Sigmoid colon (tissue), 7 donors: ENCODE measurements around the gene MKRN2OS. TPM values are rescaled to one million over a fixed set of nuclear protein-coding genes. Genes with fewer than 3 reads are reported as not detected.

Experiments used
- DNase-seq: peaks from one replicate; pipeline ENCODE4 v3.0.0-alpha.2; 2019
- H3K27ac ChIP-seq, 4 donors: fragments of 200-600 bp; sonication (generic); one replicate each; pipeline ENCODE4 v1.5.1; 2016 to 2019; ENCODE audit warnings: mild to moderate bottlenecking in 1 of 4
- H3K27me3 ChIP-seq, 3 donors: fragments of 200-600 bp; sonication (generic); one replicate each; pipeline ENCODE4 v1.5.1; 2019; ENCODE audit warnings: mild to moderate bottlenecking in 1 of 3
- H3K36me3 ChIP-seq, 4 donors: fragments of 200-600 bp; sonication (generic); one replicate each; pipeline ENCODE4 v1.5.1; 2016 to 2019
- H3K4me1 ChIP-seq, 4 donors: fragments of 200-600 bp; sonication (generic); one replicate each; pipeline ENCODE4 v1.5.1; 2017 to 2019
- H3K4me3 ChIP-seq, 4 donors: fragments of 200-600 bp; sonication (generic); one replicate each; pipeline ENCODE4 v1.5.1; 2017 to 2019; ENCODE audit warnings: mild to moderate bottlenecking in 2 of 4, moderate library complexity in 1 of 4
- H3K9me3 ChIP-seq, 4 donors: fragments of 200-600 bp in 3 of 4; sonication (generic) in 3 of 4; one replicate each; pipeline versions ENCODE4 v1.5.1 to v1.6.1; 2013 to 2019
- CTCF ChIP-seq, 4 experiments: fragments of 450-650 bp in 3 of 4; fragments of 200-600 bp in 1 of 4; IDR thresholded peaks; one replicate each; pipeline ENCODE4 v1.5.1; 2016 to 2019; ENCODE audit warnings: antibody characterized with exemption in 4 of 4, mild to moderate bottlenecking in 3 of 4, moderate library complexity in 2 of 4
- EP300 ChIP-seq, 4 donors: sonication (generic); formaldehyde crosslinking; IDR thresholded peaks; one replicate each; pipeline ENCODE4 v1.6.1; 2017; ENCODE audit warnings: antibody characterized with exemption in 4 of 4
- POLR2A ChIP-seq, 2 donors: fragments of 450-650 bp; IDR thresholded peaks; one replicate each; pipeline ENCODE4 v1.6.1; 2016; ENCODE audit warnings: antibody characterized with exemption in 2 of 2, mild to moderate bottlenecking in 2 of 2, moderate library complexity in 2 of 2
- POLR2AphosphoS5 ChIP-seq, 4 donors: sonication (generic); formaldehyde crosslinking; IDR thresholded peaks; one replicate each; pipeline ENCODE4 v1.6.1; 2017; ENCODE audit warnings: antibody characterized with exemption in 4 of 4
- WGBS, 2 donors: extraction: QIAGEN DNeasy Blood & Tissue Kit; methylation state at CpG; one replicate each; pipeline ENCODE4 v1.1.7; 2013; 5-methylcytosine and 5-hydroxymethylcytosine counted together
- intact Hi-C: fragments of 100-400 bp; cut with DNase I; formaldehyde crosslinking; loops from one replicate; pipeline ENCODE4 v1.15.1; 2023
- polyA plus RNA-seq, 3 donors: library from polyadenylated mRNA; stranded (reverse); fragments of 200-250 nt; gene quantifications; one replicate each; pipeline ENCODE4 v1.2.3, GENCODE V29; 2013
- small RNA-seq, 3 donors: library from RNA; depleted of rRNA; stranded (forward); fragments of <200 nt; gene quantifications; one replicate each; pipeline ENCODE3, GENCODE V24; 2016
- total RNA-seq, 4 donors: library from RNA; depleted of rRNA; stranded (reverse); fragments of >200 nt; gene quantifications; one replicate each; pipeline ENCODE4 v1.1.0, GENCODE V29; 2016
- donor health status: healthy with polysubstance abuse.
- donor health status: Bipolar disorder and iron deficiency.
- donor health status: healthy.

The MKRN2OS gene
- total and polyA plus RNA-seq, 7 donors = 4.0 to 14.6 (median 10.8) TPM; not detected in 4

- 90 to 93% methylated on average over 5 of the region's 5 CpGs for WGBS, 2 donors
- Histone ChIP-seq H3K9me3 (no peaks in the 10 kb centered on the region), H3K36me3 (peaks cover 13 to 83% (median 22%) of the 10 kb centered on the region in 4 donors), H3K27ac (no peak overlapping the region), H3K4me3 (no peak overlapping the region), H3K27me3 (no peaks in the 10 kb centered on the region), H3K4me1 (no peaks in the 10 kb centered on the region)
- DNase-seq = no peak
- intact Hi-C loops = no loop called here
- TF ChIP-seq POLR2AphosphoS5 (IDR thresholded peaks at IDR 0.05) (no peak), POLR2A (IDR thresholded peaks at IDR 0.05) (no peak), EP300 (IDR thresholded peaks at IDR 0.05) (no peak), CTCF (IDR thresholded peaks at IDR 0.05) (no peak)
These were observed 45.8 kb downstream of the MKRN2OS start for GRCh38 chr3:12499474-12499873.

GRCh38 chr3:12496453-12496761 is 48.9 kb downstream of the MKRN2OS start:
- no peaks in the 10 kb centered on the region for H3K4me1 ChIP-seq
- peaks cover 0 to 84% (median 22%) of the 10 kb centered on the region in 4 donors for H3K36me3 ChIP-seq
- intact Hi-C loops = no loop called here
- no peaks in the 10 kb centered on the region for H3K27me3 ChIP-seq
- TF ChIP-seq POLR2A (IDR thresholded peaks at IDR 0.05) (no peak), CTCF (IDR thresholded peaks at IDR 0.05) (no peak), EP300 (IDR thresholded peaks at IDR 0.05) (no peak), POLR2AphosphoS5 (IDR thresholded peaks at IDR 0.05) (no peak)
- no peaks in the 10 kb centered on the region for H3K9me3 ChIP-seq
- H3K27ac ChIP-seq = no peak overlapping the region
- WGBS, 2 donors = 77 to 83% methylated on average over 1 of the region's 1 CpG
- no peak overlapping the region for H3K4me3 ChIP-seq
- no peak for DNase-seq

- TF ChIP-seq EP300 (IDR thresholded peaks at IDR 0.05) (no peak), POLR2AphosphoS5 (IDR thresholded peaks at IDR 0.05) (no peak), CTCF (IDR thresholded peaks at IDR 0.05) (no peak)
- H3K4me1 ChIP-seq = no peaks in the 10 kb centered on the region
- H3K27me3 ChIP-seq = no peaks in the 10 kb centered on the region
- WGBS, 2 donors = 89 to 95% methylated on average over 8 of the region's 8 CpGs
- peaks cover 0 to 82% (median 22%) of the 10 kb centered on the region in 4 donors for H3K36me3 ChIP-seq
- H3K27ac ChIP-seq = no peak overlapping the region
- no peak overlapping the region for H3K4me3 ChIP-seq
- no peak for DNase-seq
- intact Hi-C loops = no loop called here
- no peaks in the 10 kb centered on the region for H3K9me3 ChIP-seq
These were observed 49.4 kb downstream of the MKRN2OS start for GRCh38 chr3:12495749-12496452.

GRCh38 chr3:12490547-12490946 is 54.8 kb downstream of the MKRN2OS start:
- peaks cover 0 to 7% (median under 1%) of the 10 kb centered on the region in 4 donors for H3K4me1 ChIP-seq
- H3K9me3 ChIP-seq = no peaks in the 10 kb centered on the region
- H3K27ac ChIP-seq = no peak overlapping the region
- intact Hi-C loops = no loop called here
- no peak for DNase-seq
- peaks cover 0 to 43% (median 8%) of the 10 kb centered on the region in 4 donors for H3K36me3 ChIP-seq
- no peak overlapping the region for H3K4me3 ChIP-seq
- H3K27me3 ChIP-seq = no peaks in the 10 kb centered on the region
- TF ChIP-seq POLR2AphosphoS5 (IDR thresholded peaks at IDR 0.05) = no peak
- WGBS, 2 donors = 92% methylated on average over 3 of the region's 3 CpGs

GRCh38 chr3:12489832-12490231 is 55.5 kb downstream of the MKRN2OS start:
- no peaks in the 10 kb centered on the region for H3K9me3 ChIP-seq
- no peak for DNase-seq
- intact Hi-C loops = loop anchor here (5.0 kb wide), 1 partner anchor 67 kb away; the partner anchor contains the start of gene MKRN2
- TF ChIP-seq CTCF (IDR thresholded peaks at IDR 0.05) = no peak
- TF ChIP-seq EP300 (IDR thresholded peaks at IDR 0.05) = no peak
- TF ChIP-seq POLR2AphosphoS5 (IDR thresholded peaks at IDR 0.05) = no peak
- TF ChIP-seq POLR2A (IDR thresholded peaks at IDR 0.05) = no peak
- no peak overlapping the region for H3K27ac ChIP-seq
- peaks cover 0 to 15% (median 7%) of the 10 kb centered on the region in 4 donors for H3K4me1 ChIP-seq
- 90 to 91% methylated on average over 4 of the region's 4 CpGs for WGBS, 2 donors
- H3K27me3 ChIP-seq = no peaks in the 10 kb centered on the region
- no peak overlapping the region for H3K4me3 ChIP-seq
- peaks cover 0 to 43% (median 8%) of the 10 kb centered on the region in 4 donors for H3K36me3 ChIP-seq

Small RNAs within 50 kb of the gene (small RNA-seq; reads per million reads assigned to genes)
- gene RF00017 (0 reads per million in 3 donors), gene RNA5SP123 (0 reads per million in 3 donors), gene RNU6-377P (0 reads per million in 3 donors)

Other genes starting within 250 kb of the MKRN2OS start
- gene TSEN2, start 61.0 kb downstream of the MKRN2OS start, total RNA-seq = 10 to 100 TPM; 16.1 to 23.0 (median 20.4) TPM
- 10 to 100 TPM in 1 of 3 donors, 1 to 10 TPM in 2; 4.2 to 16.0 (median 5.3) TPM for gene TSEN2, start 61.0 kb downstream of the MKRN2OS start, polyA plus RNA-seq
- 10 to 100 TPM; 27.4 to 37.4 (median 29.9) TPM for gene MKRN2, start 11.6 kb upstream of the MKRN2OS start, total RNA-seq
- 10 to 100 TPM; 11.6 to 18.6 (median 13.6) TPM for gene MKRN2, start 11.6 kb upstream of the MKRN2OS start, polyA plus RNA-seq
- gene RAF1, start 118.6 kb upstream of the MKRN2OS start, total RNA-seq = 100 to 1,000 TPM in 1 of 4 donors, 10 to 100 TPM in 3; 83.8 to 101 (median 95.1) TPM
- gene RAF1, start 118.6 kb upstream of the MKRN2OS start, polyA plus RNA-seq = 10 to 100 TPM; 45.0 to 62.0 (median 56.0) TPM
- gene TMEM40, start 213.8 kb upstream of the MKRN2OS start, total RNA-seq = not detected
- gene TMEM40, start 213.8 kb upstream of the MKRN2OS start, polyA plus RNA-seq = under 1 TPM in 2 of 3 donors, not detected in 1; 0.10 to 0.60 TPM